Activated CD4-positive, alpha-beta T cell treated with anti-CD3 and anti-CD28 coated beads, Interleukin-2, amount 10 ng/mL, durations not matched to agents 7 days and 5 days (primary cell): ENCODE measurements around the gene THAP4. TPM values are rescaled to one million over a fixed set of nuclear protein-coding genes. Genes with fewer than 3 reads are reported as not detected.
A peak's percentile ranks its signal among the peaks of the same experiment; 100 is the strongest.
"Not testable (repeated sequence)": the region's sequence is repeated elsewhere in the genome, so short reads cannot be mapped to it uniquely, and the experiment has no call there.

Experiments used
- CTCF ChIA-PET: fragments of 350-600 bp; sonication (Branson Sonifier 250); formaldehyde crosslinking; loops from one replicate; lab custom pipeline; 2021; ENCODE audit warnings: antibody characterized with exemption; lab: Charles Lee
- POLR2A ChIA-PET: fragments of 350-600 bp; sonication (Branson Sonifier 250); formaldehyde crosslinking; loops from one replicate; lab custom pipeline; 2021; ENCODE audit warnings: antibody characterized with exemption; lab: Charles Lee
- DNase-seq: peaks from one replicate; pipeline ENCODE4 v3.0.0-alpha.2; 2020
- H3K27ac Mint-ChIP-seq: one replicate; pipeline ENCODE4 v1.8.0; 2021; ENCODE audit warnings: mild to moderate bottlenecking, moderate library complexity, mixed read lengths
- H3K27me3 Mint-ChIP-seq: one replicate; pipeline ENCODE4 v1.8.0; 2021; ENCODE audit warnings: mixed read lengths
- H3K36me3 Mint-ChIP-seq: one replicate; pipeline ENCODE4 v1.8.0; 2021; ENCODE audit warnings: low read depth, mixed read lengths
- H3K4me1 Mint-ChIP-seq: one replicate; pipeline ENCODE4 v1.8.0; 2021; ENCODE audit warnings: mixed read lengths
- H3K4me3 Mint-ChIP-seq: one replicate; pipeline ENCODE4 v1.8.0; 2021; ENCODE audit warnings: mild to moderate bottlenecking, moderate library complexity, mixed read lengths
- H3K9me3 Mint-ChIP-seq: one replicate; pipeline ENCODE4 v1.8.0; 2021; ENCODE audit warnings: mixed read lengths
- total RNA-seq, 2 experiments: library from RNA; stranded (reverse); gene quantifications; one replicate each; pipeline ENCODE4 v1.2.3, GENCODE V29; 2021

Gene THAP4
- total RNA-seq, 2 experiments from 2014 or later = 35.4 to 37.0 TPM

GRCh38 chr2:241598487-241598886 lies 38.5 kb downstream of the THAP4 start:
- CTCF ChIA-PET = interaction anchor here (0.7 to 1.4 kb wide), 4 partner anchors 11 to 152 kb away, joined by 3 to 4 read pairs (median 4); no protein-coding TSS in a partner anchor
- Mint-ChIP-seq H3K27me3 (no peaks in the 10 kb centered on the region), H3K4me3 (no peak overlapping the region), H3K4me1 (no peaks in the 10 kb centered on the region), H3K27ac (no peak overlapping the region), H3K9me3 (no peaks in the 10 kb centered on the region), H3K36me3 (peaks cover 19% of the 10 kb centered on the region)
- POLR2A ChIA-PET = no interaction called here
- no peak for DNase-seq

- no peak for DNase-seq
- Mint-ChIP-seq H3K27me3 (no peaks in the 10 kb centered on the region), H3K27ac (no peak overlapping the region), H3K4me3 (no peak overlapping the region), H3K36me3 (peaks cover 19% of the 10 kb centered on the region), H3K9me3 (no peaks in the 10 kb centered on the region), H3K4me1 (no peaks in the 10 kb centered on the region)
- ChIA-PET POLR2A (no interaction called here), CTCF (interaction anchor here (0.7 to 1.4 kb wide), 3 partner anchors 12 to 151 kb away, joined by 3 to 4 read pairs (median 3); no protein-coding TSS in a partner anchor)
These were observed 38.9 kb downstream of the THAP4 start for GRCh38 chr2:241598061-241598460.

DNA sequence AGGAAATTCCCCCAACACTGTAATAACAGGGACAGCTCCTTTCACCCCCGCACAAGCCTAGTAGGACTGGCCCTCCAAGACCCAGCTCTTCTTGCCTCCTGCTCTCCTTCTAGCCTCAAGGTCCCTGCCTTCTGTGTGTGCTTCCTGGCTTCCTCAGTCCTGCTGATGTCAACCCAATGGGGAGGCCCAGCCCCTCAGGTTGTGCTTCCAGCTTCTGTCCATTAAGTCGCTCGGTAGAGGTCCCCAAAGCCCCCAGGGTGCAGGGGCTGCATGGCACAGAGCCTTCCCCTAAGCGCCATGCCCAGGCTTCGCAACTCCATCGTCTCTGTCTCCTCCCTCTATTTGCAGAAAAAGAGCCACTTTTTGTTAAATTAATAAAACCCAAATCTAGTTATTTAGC lies 39.4 kb downstream of the THAP4 start:
- H3K27me3 Mint-ChIP-seq = no peaks in the 10 kb centered on the region
- H3K4me1 Mint-ChIP-seq = no peaks in the 10 kb centered on the region
- no peak overlapping the region for H3K4me3 Mint-ChIP-seq
- peaks cover 19% of the 10 kb centered on the region for H3K36me3 Mint-ChIP-seq
- CTCF ChIA-PET = interaction anchor here (0.5 to 1.4 kb wide), 2 partner anchors 13 to 1572 kb away, joined by 3 to 4 read pairs; no protein-coding TSS in a partner anchor
- no peak for DNase-seq
- H3K27ac Mint-ChIP-seq = no peak overlapping the region
- POLR2A ChIA-PET = no interaction called here
- H3K9me3 Mint-ChIP-seq = no peaks in the 10 kb centered on the region

GRCh38 chr2:241595600-241596140 lies 41.3 kb downstream of the THAP4 start:
- H3K9me3 Mint-ChIP-seq = no peaks in the 10 kb centered on the region
- no peak overlapping the region for H3K27ac Mint-ChIP-seq
- no peaks in the 10 kb centered on the region for H3K4me1 Mint-ChIP-seq
- POLR2A ChIA-PET = interaction anchor here (0.5 kb wide), 1 partner anchor 91 kb away, joined by 3 read pairs; the partner anchor contains the start of gene DTYMK
- no peak overlapping the region for H3K4me3 Mint-ChIP-seq
- no peaks in the 10 kb centered on the region for H3K27me3 Mint-ChIP-seq
- peaks cover 14% of the 10 kb centered on the region for H3K36me3 Mint-ChIP-seq
- DNase-seq = peak; percentile 35
- CTCF ChIA-PET = interaction anchor here (0.6 to 1.8 kb wide), 5 partner anchors 10 to 338 kb away, joined by 3 to 7 read pairs (median 3); no protein-coding TSS in a partner anchor

DNA sequence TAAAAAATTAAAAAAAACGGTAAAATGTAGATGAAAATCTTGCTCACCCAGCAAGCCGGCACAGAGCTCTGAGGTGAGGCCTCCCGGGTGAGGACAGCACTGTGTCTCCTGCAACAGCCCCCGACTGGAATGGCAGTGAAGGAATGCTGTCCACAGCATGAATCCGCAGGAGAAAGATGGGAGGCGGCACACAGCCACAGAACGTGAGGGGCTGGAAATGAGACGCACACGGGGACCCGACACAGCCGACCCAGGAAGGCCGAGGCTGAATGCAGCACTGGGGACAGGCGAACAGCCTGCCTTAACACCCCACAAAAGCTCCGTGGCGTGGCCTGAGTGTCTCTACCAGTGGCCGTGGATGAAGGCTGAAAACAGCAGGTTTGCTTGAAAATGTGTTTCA lies 43.7 kb downstream of the THAP4 start:
- DNase-seq = no peak
- no peaks in the 10 kb centered on the region for H3K27me3 Mint-ChIP-seq
- ChIA-PET POLR2A (no interaction called here), CTCF (no interaction called here)
- peaks cover 5% of the 10 kb centered on the region for H3K9me3 Mint-ChIP-seq
- no peaks in the 10 kb centered on the region for H3K4me1 Mint-ChIP-seq
- H3K4me3 Mint-ChIP-seq = no peak overlapping the region
- no peak overlapping the region for H3K27ac Mint-ChIP-seq
- H3K36me3 Mint-ChIP-seq = peaks cover 16% of the 10 kb centered on the region

DNA sequence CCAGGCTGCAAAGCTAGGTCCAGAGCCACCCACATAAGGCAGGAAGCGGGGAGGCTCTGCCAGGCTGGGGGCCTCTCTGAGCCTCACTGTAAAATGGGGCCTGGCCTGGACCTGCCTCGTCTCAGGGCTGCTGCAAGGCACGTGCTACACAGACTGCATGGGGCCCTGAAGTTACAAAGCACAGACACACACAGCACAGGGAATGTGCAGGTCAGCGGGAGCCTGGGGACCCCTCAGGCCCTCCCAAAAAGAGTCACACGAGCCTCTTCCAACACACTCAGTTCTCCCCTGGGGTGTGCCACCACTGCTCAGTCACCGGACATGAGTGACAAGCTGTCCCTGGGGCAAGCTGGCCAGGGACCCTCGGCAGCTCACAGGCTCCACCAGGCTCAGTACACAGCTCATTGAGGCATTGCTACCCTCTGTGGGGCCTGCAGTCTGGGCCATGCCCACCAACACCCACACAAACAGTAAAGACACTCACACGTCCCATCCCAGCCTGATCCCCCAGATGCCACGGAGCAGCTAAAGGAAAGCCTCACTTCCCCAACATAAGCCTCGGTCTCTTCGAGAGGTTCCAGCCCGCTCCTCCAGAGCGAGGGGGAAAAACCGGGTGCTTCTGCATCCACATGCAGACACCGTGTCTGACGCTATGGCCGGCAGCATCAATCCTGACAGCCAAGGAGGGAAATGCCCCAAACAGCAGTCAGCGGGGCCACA lies 44.7 kb downstream of the THAP4 start:
- Mint-ChIP-seq H3K4me3 (no peak overlapping the region), H3K4me1 (no peaks in the 10 kb centered on the region), H3K9me3 (peaks cover 10% of the 10 kb centered on the region), H3K36me3 (peaks cover 22% of the 10 kb centered on the region), H3K27me3 (no peaks in the 10 kb centered on the region), H3K27ac (no peak overlapping the region)
- CTCF ChIA-PET = interaction anchor here (0.6 to 1.4 kb wide), 2 partner anchors 11 to 45 kb away, joined by 3 read pairs; no protein-coding TSS in a partner anchor
- DNase-seq = no peak
- POLR2A ChIA-PET = no interaction called here

DNA sequence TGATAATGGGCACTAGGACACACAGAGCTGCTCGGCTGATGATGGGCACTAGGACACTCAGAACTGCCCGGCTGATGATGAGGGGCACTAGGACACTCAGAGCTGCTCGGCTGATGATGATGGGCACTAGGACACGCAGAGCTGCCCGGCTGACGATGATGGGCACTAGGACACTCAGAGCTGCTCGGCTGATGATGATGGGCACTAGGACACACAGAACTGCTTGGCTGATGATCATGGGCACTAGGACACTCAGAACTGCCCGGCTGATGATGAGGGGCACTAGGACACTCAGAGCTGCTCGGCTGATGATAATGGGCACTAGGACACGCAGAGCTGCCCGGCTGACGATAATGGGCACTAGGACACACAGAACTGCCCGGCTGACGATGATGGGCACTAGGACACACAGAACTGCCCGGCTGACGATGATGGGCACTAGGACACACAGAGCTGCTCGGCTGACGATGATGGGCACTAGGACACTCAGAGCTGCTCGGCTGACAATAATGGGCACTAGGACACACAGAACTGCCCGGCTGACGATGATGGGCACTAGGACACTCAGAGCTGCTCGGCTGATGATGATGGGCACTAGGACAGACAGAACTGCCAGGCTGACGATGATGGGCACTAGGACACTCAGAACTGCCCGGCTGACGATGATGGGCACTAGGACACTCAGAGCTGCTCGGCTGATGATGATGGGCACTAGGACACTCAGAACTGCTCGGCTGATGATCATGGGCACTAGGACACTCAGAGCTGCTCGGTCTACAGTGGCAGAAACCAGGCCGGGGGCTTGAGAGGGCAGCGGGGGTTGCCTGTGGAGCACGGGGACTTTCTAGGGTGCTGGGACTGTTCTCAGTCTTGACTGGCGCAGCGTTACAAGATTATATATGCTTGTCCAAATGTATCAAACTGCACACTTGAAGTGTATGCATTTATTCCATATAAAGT lies 46.2 kb downstream of the THAP4 start:
- peaks cover 19% of the 10 kb centered on the region for H3K9me3 Mint-ChIP-seq
- H3K27ac Mint-ChIP-seq, DNase-seq, H3K4me1 Mint-ChIP-seq, POLR2A ChIA-PET, H3K4me3 Mint-ChIP-seq, H3K27me3 Mint-ChIP-seq: not testable (repeated sequence)
- peaks cover 33% of the 10 kb centered on the region for H3K36me3 Mint-ChIP-seq
- CTCF ChIA-PET = interaction anchor here (0.6 to 1.4 kb wide), 3 partner anchors 37 to 712 kb away, joined by 3 to 4 read pairs (median 3); no protein-coding TSS in a partner anchor

- H3K27ac Mint-ChIP-seq, DNase-seq, H3K4me1 Mint-ChIP-seq, H3K27me3 Mint-ChIP-seq, H3K4me3 Mint-ChIP-seq, POLR2A ChIA-PET: not testable (repeated sequence)
- Mint-ChIP-seq H3K9me3 (peaks cover 26% of the 10 kb centered on the region), H3K36me3 (peaks cover 41% of the 10 kb centered on the region)
- CTCF ChIA-PET = interaction anchor here (0.7 kb wide), 1 partner anchor 38 kb away, joined by 3 read pairs; no protein-coding TSS in a partner anchor
These were observed 47.1 kb downstream of the THAP4 start for GRCh38 chr2:241589863-241590262.

DNA sequence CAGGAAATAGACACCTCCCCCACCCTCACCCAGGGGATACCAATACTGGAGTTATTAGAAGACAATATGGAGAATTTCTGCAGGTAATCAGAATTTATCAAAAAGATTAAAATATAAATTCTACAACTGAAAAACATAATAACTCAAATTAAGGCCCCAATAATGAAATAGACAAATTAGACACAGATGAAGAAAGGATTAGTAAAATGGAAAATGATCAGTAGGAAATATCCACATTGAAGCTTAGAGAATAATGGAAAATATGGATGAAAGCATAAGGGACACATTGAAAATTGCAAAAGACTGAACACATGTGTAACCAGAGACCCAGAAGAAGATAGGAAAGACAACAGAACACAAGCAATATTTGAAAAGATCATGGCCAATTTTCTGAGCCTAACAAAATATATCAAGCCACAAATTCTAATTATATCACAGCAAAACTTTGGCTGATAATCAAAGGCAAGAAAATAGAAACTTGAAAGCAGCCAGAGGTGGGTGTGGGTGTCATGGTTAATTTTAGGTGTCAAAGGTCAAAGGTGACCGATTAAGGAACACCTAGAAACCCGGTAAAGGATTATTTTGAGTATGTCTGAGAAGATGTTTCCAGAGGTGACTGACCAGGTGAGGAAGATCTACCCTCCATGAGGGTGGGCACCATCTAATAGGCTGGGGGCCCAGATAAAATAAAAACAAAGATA lies 50.2 kb downstream of the THAP4 start:
- H3K36me3 Mint-ChIP-seq = peaks cover 67% of the 10 kb centered on the region
- no peak for DNase-seq
- no peak overlapping the region for H3K4me3 Mint-ChIP-seq
- H3K27ac Mint-ChIP-seq = no peak overlapping the region
- no peaks in the 10 kb centered on the region for H3K27me3 Mint-ChIP-seq
- POLR2A ChIA-PET = no interaction called here
- no peaks in the 10 kb centered on the region for H3K4me1 Mint-ChIP-seq
- CTCF ChIA-PET = no interaction called here
- peaks cover 31% of the 10 kb centered on the region for H3K9me3 Mint-ChIP-seq

DNA sequence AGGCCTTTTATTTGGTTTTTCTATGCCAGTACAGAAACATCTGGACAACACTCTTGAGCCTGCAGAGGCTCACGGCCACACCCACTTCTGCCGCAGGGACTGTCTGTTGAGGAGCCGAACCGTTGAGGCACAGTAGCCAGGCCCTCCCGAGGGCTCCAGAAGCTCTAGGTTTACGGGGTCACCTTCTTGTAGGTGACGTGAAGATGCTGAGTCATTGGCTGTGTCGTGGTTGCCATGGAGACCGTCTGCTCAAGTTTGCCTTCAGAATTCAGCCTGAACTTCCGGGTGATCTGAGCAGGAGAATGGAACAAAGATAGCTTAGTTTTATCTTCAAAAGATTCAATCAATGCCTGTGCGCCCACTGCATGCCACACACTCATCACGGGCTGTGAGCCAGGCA lies 52.5 kb downstream of the THAP4 start:
- POLR2A ChIA-PET = no interaction called here
- H3K9me3 Mint-ChIP-seq = peaks cover 31% of the 10 kb centered on the region
- no peaks in the 10 kb centered on the region for H3K4me1 Mint-ChIP-seq
- H3K27me3 Mint-ChIP-seq = no peaks in the 10 kb centered on the region
- no peak overlapping the region for H3K27ac Mint-ChIP-seq
- CTCF ChIA-PET = interaction anchor here (0.7 kb wide), 1 partner anchor 452 kb away, joined by 4 read pairs; no protein-coding TSS in a partner anchor
- peaks cover 70% of the 10 kb centered on the region for H3K36me3 Mint-ChIP-seq
- H3K4me3 Mint-ChIP-seq = no peak overlapping the region
- DNase-seq = no peak

- Mint-ChIP-seq H3K36me3 (peaks cover 58% of the 10 kb centered on the region), H3K27me3 (no peaks in the 10 kb centered on the region), H3K4me1 (no peaks in the 10 kb centered on the region), H3K9me3 (peaks cover 23% of the 10 kb centered on the region), H3K27ac (no peak overlapping the region), H3K4me3 (no peak overlapping the region)
- ChIA-PET CTCF (interaction anchor here (0.6 to 1.2 kb wide), 3 partner anchors 13 to 185 kb away, joined by 3 to 7 read pairs (median 5); no protein-coding TSS in a partner anchor), POLR2A (no interaction called here)
- DNase-seq = no peak
These were observed 54.2 kb downstream of the THAP4 start for GRCh38 chr2:241582806-241583205.

GRCh38 chr2:241582328-241582727 lies 54.6 kb downstream of the THAP4 start:
- no peak for DNase-seq
- POLR2A ChIA-PET = no interaction called here
- Mint-ChIP-seq H3K4me1 (no peaks in the 10 kb centered on the region), H3K4me3 (no peak overlapping the region), H3K27me3 (no peaks in the 10 kb centered on the region), H3K27ac (no peak overlapping the region), H3K9me3 (peaks cover 22% of the 10 kb centered on the region), H3K36me3 (peaks cover 53% of the 10 kb centered on the region)
- CTCF ChIA-PET = interaction anchor here (0.6 to 1.2 kb wide), 2 partner anchors 13 to 185 kb away, joined by 5 to 7 read pairs; no protein-coding TSS in a partner anchor
